Skeletal muscle tissue (tissue), 4 donors: Measurements from ENCODE around the gene UGT1A8. TPM values are rescaled to one million over a fixed set of nuclear protein-coding genes. Genes with fewer than 3 reads are reported as not detected.
"Not testable (repeated sequence)": the region's sequence is repeated elsewhere in the genome, so short reads cannot be mapped to it uniquely, and the experiment has no call there.

Source experiments
- H3K27ac ChIP-seq: one replicate; pipeline ENCODE4 v1.7.0; 2013; ENCODE audit warnings: mild to moderate bottlenecking, low read depth, low read length, inconsistent platforms
- H3K27me3 ChIP-seq, 3 donors: one replicate each; pipeline ENCODE4 v1.7.0; 2013; ENCODE audit warnings: low read length in 3 of 3; ENCODE audit not compliant: control insufficient read depth in 3 of 3, insufficient read depth in 3 of 3
- H3K36me3 ChIP-seq, 3 donors: one replicate each; pipeline ENCODE4 v1.7.0; 2013; ENCODE audit warnings: low read length in 3 of 3; ENCODE audit not compliant: control insufficient read depth in 3 of 3, insufficient read depth in 3 of 3
- H3K4me1 ChIP-seq, 3 donors: one replicate each; pipeline ENCODE4 v1.7.0; 2013; ENCODE audit warnings: low read length in 3 of 3, mild to moderate bottlenecking in 3 of 3; ENCODE audit not compliant: control insufficient read depth in 3 of 3, insufficient read depth in 3 of 3
- H3K4me3 ChIP-seq, 3 donors: one replicate each; pipeline ENCODE4 v1.7.0; 2013; ENCODE audit warnings: low read length in 3 of 3
- H3K9ac ChIP-seq, 3 donors: one replicate each; pipeline ENCODE4 v1.7.0; 2013; ENCODE audit warnings: low read length in 3 of 3, mild to moderate bottlenecking in 3 of 3, moderate library complexity in 2 of 3, low read depth in 1 of 3
- H3K9me3 ChIP-seq, 3 donors: one replicate each; pipeline ENCODE4 v1.7.0; 2013; ENCODE audit warnings: low read length in 3 of 3; ENCODE audit not compliant: control insufficient read depth in 3 of 3
- total RNA-seq: library from RNA; depleted of rRNA; stranded (reverse); fragments of >200 nt; gene quantifications from one replicate; pipeline ENCODE4 v1.2.3, GENCODE V29; 2014
- donor health status: Osteomylitis.

Gene UGT1A8
- total RNA-seq, 1 donor from 2014 or later: not detected

DNA sequence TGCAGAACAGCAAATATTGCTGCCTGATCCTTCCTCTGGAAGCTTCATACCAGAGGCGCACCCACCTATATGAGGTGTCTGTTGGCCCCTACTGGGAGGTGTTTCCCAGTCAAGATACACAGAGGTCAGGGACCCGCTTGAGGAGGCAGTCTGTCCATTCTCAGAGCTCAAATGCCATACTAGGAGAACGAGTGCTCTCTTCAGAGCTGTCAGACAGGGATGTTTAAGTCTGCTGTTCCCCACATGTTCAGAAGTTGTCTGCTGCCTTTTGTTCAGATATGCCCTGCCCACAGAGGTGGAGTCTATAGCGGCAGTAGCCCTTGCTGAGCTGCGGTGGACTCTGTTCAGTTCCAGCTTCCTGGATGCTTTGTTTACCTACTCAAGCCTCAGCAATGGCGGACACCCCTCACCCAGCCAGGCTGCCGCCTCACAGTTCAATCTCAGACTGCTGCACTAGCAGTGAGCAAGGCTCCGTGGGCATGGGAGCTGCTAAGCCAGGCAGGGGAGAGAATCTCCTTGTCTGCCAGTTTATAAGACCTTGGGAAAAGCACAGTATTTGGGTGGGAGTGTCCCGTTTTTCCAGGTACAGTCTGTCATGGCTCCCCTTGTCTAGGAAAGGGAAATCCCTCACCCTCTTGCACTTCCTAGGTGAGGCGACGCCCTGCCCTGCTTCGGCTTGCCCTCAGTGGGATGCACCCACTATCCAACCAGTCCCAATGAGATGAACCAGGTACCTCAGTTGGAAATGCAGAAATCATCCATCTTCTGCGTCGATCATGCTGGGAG is 119.6 kb downstream of the UGT1A8 start:
- H3K9me3 ChIP-seq, H3K36me3 ChIP-seq, H3K4me3 ChIP-seq, H3K4me1 ChIP-seq, H3K27ac ChIP-seq, H3K9ac ChIP-seq: not testable (repeated sequence)
- peaks cover 0 to 10% (median 0%) of the 10 kb centered on the region in 3 donors for H3K27me3 ChIP-seq

DNA sequence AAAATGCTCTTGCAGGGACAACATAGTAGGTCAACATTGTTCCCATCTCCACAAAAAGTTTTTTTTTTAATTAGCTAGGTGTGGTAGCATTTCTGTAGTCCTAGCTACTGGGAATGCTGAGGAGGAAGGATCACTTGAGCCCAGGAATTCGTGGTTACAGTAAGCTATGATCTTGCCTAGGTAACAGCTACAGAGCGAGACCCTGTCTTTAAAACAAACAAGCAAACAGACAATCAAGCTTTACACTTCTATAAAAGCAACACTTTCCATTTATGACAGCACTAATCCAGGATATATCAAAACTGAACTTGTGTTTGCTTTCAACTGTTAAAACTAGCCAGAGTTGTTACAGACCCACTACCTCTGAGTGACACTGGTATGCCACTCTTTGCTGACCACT is 123.4 kb downstream of the UGT1A8 start:
- H3K27me3 ChIP-seq: peaks cover 0 to 10% (median 0%) of the 10 kb centered on the region in 3 donors
- no peak overlapping the region for H3K9ac ChIP-seq
- no peaks in the 10 kb centered on the region for H3K4me1 ChIP-seq
- H3K9me3 ChIP-seq: no peaks in the 10 kb centered on the region
- no peak overlapping the region for H3K4me3 ChIP-seq
- H3K36me3 ChIP-seq: no peaks in the 10 kb centered on the region
- H3K27ac ChIP-seq: no peak overlapping the region

DNA sequence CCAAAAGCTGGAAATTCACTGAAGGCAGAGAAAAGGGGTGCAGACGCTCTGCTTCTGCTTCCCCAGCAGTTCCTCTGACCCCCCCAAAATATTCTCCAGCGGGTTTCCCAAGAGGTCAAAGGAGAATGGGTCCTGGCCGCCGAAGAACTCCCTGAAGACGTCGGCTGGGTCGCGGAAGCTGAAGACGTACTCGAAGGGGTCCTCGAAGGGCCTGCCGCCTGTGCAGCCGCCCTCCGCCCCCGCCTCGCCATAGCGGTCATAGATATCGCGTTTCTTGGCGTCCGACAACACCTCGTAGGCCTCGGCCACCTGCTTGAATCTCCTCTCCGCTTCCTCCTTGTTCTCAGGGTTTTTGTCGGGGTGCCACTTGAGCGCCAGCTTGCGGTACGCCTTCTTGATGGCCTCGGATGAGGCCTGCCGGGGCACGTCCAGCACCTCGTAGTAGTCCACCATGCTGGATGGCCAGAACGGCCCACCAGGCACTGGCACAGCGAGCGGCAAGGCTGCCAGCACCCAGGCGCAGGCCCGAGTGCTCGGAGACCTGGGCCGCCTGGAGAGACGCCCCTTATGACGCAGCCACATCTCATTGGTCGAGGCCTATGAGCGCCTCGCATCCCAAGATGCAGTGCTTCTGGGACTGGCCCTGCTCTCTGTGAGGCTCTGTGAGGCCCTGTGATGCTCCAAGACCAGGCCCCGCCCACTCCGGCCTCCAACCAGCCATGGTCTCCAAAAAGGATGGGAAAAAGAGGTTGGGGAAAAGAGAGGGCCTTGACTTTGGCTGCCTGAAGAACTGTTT is 126.2 kb downstream of the UGT1A8 start:
- Histone ChIP-seq H3K36me3 (no peaks in the 10 kb centered on the region), H3K4me1 (no peaks in the 10 kb centered on the region), H3K9ac (no peak overlapping the region), H3K9me3 (no peaks in the 10 kb centered on the region), H3K4me3 (no peak overlapping the region), H3K27me3 (peaks cover 0 to 10% (median 0%) of the 10 kb centered on the region in 3 donors), H3K27ac (no peak overlapping the region)

DNA sequence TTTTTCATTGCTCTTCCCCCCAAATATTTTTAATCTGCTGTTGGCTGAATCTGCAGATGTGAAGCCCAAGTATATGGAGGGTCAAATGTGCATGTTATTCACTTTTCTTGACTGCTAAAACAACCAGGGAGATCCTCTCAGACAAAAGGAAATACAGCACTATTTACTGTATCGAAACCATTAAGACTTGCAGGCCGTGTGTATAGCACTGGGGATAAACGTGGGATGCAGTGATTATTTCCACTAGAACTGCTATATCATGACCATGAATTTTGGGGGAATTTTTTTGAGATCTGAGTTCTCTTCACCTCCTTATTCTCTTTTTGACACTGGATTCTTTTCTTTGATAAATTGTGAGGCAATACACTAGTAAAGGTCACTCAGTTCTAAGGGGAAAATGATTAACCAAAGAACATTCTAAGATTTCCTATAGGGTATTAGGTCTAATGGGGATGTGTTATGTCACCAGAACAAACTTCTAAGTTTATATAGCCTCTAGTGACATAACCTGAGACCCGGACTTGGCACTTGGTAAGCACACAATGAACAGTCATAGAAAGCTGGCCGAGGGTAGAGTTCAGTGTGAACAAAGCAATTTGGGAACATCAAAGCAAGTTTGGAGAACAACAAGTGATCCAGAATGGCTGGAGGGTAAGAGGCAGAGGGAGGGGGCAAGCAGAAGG is 127.8 kb downstream of the UGT1A8 start:
- Histone ChIP-seq H3K9me3 (no peaks in the 10 kb centered on the region), H3K4me3 (no peak overlapping the region), H3K9ac (no peak overlapping the region), H3K27me3 (peaks cover 0 to 10% (median 0%) of the 10 kb centered on the region in 3 donors), H3K36me3 (no peaks in the 10 kb centered on the region), H3K27ac (no peak overlapping the region), H3K4me1 (no peaks in the 10 kb centered on the region)

DNA sequence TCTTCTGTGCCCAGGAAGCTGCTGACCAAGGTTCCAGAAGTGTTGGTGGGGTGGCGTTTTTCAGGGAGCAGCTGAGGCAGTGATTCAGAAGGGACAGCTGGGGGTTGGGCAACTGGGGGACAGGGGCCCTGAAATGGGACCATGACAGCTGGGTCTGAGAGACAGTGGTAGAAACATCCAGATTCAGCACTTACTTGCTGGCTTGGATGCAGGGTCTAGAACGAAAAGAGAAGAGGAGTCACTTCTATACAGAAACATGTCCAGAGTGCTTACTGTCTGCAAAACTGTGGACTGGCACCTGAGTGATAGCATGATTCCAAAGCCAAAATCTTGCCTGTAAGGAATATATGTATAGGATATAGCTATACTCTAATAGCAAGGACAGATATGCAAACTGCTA is 128.4 kb downstream of the UGT1A8 start:
- H3K4me1 ChIP-seq, H3K4me3 ChIP-seq, H3K27ac ChIP-seq, H3K9me3 ChIP-seq, H3K36me3 ChIP-seq, H3K9ac ChIP-seq: not testable (repeated sequence)
- H3K27me3 ChIP-seq: peaks cover 0 to 10% (median 0%) of the 10 kb centered on the region in 3 donors

DNA sequence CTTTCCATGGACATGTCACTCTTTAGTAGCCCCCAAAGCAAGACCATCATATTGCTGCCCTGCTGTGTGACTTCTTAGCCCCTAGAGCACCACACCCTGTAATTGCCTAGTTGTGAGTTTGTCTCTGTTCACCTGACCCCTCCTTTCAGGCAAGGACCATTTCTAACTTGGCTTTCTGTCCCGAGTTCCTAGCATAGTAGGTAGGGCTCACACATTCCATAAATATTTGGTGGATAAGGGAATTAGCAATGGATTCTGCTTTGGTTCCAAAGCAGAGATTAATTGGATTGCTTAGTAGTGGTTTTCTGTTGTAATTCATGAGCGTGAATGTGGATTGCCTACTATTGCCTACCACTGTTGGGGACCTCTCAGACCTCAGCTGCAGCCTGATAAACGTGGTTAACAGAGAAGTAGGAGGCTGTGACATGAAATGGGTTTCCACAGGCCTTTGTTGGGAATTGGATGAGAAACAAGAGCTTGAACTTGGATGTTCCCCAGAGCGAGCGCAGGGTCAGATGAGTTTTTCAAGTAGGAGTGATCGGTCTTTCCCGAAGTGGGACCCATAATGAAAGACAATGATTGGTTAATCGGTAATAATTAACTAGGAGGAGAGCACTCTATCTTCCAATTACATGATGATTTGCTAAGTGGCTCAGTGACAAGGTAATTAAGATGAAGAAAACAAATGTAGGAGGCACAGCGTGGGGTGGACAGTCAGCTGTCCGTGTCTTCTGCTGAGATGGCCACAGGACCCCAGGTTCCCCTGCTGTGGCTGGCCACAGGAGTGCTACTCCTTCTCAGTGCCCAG is 129.2 kb downstream of the UGT1A8 start:
- Histone ChIP-seq H3K27ac (no peak overlapping the region), H3K27me3 (peaks cover 0 to 3% (median 0%) of the 10 kb centered on the region in 3 donors), H3K36me3 (no peaks in the 10 kb centered on the region), H3K9me3 (no peaks in the 10 kb centered on the region), H3K4me3 (no peak overlapping the region), H3K4me1 (no peaks in the 10 kb centered on the region), H3K9ac (no peak overlapping the region)

DNA sequence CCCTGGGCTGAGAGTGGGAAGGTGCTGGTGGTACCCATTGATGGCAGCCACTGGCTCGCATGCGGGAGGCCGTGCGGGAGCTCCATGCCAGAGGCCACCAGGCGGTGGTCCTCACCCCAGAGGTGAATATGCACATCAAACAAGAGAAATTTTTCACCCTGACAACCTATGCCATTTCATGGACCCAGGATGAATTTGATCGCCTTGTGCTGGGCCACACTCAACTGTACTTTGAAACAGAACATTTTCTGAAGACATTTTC is 129.8 kb downstream of the UGT1A8 start:
- no peaks in the 10 kb centered on the region for H3K4me1 ChIP-seq
- no peak overlapping the region for H3K4me3 ChIP-seq
- no peak overlapping the region for H3K9ac ChIP-seq
- no peaks in the 10 kb centered on the region for H3K36me3 ChIP-seq
- no peaks in the 10 kb centered on the region for H3K27me3 ChIP-seq
- H3K9me3 ChIP-seq: no peaks in the 10 kb centered on the region
- H3K27ac ChIP-seq: no peak overlapping the region

DNA sequence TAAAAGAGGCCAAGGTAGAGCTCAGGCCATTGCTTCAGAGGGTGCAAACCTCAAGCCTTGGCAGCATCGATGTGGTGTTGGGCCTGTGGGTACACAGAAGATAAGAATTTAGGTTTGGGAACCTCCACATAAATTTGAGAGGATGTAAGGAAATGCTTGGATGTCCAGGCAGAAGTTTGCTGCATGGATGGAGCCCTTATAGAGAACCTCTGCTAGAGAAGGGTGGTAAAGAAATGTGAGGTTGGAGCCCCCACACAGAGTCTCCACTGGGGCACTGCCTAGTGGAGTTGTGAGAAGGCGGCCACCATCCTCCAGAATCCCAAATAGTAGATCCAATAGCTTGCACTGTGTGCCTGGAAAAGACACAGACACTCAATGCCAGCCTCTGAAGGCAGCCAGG is 133.3 kb downstream of the UGT1A8 start:
- not testable (repeated sequence) for H3K9ac ChIP-seq, H3K4me3 ChIP-seq, H3K36me3 ChIP-seq, H3K27ac ChIP-seq, H3K27me3 ChIP-seq, H3K4me1 ChIP-seq, H3K9me3 ChIP-seq

DNA sequence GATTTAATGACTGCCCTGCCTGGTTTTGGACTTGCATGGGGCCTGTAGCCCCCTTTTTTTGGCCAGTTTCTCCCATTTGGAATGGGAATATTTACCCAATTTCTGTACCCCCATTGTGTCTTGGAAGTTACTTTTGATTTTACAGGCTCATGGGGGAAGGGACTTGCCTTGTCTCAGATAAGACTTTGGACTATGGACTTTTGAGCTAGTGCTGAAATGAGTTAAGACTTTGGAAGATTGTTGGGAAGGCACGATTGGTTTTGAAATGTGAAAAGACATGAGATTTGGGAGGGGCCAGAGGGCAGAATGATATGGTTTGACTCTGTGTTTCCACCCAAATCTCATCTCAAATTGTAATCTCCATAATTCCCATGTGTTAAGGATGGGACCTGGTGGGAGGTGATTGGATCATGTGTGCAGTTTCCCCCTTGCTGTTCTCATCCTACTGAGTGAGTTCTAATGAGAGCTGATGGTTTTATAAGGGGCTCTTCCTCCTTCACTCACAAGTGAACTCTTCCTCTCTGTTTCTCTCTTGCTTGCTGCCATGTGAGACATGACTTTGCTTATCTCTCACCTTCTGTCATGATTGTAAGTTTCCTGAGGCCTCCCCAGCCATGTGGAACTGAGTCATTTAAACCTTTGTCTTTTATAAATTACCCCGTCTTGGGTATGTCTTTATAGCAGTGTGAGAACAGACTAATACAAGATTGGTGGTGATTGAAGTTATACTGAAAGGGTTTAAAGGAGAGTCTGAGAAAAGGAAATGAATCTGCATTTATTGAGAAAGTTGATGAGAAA is 134.0 kb downstream of the UGT1A8 start:
- not testable (repeated sequence) for H3K9ac ChIP-seq, H3K4me3 ChIP-seq, H3K36me3 ChIP-seq, H3K27ac ChIP-seq, H3K9me3 ChIP-seq, H3K4me1 ChIP-seq, H3K27me3 ChIP-seq
